BJ (cell line): Measurements from ENCODE around the gene GRIN2D. TPM values are rescaled to one million over a fixed set of nuclear protein-coding genes. Genes with fewer than 3 reads are reported as not detected.

Experiments
- CTCF ChIA-PET: fragments of 350-600 bp; formaldehyde crosslinking; extraction: SDS; loops from one replicate; lab custom pipeline; 2021; ENCODE audit warnings: antibody characterized with exemption, inconsistent platforms; lab: Yijun Ruan, JAX
- POLR2A ChIA-PET: fragments of 300-600 bp; sonication (Branson Sonifier 250); formaldehyde crosslinking; extraction: SDS; loops from one replicate; lab custom pipeline; 2021; ENCODE audit warnings: antibody characterized with exemption; lab: Charles Lee
- DNase-seq: peaks from one replicate; pipeline ENCODE4 v3.0.0-alpha.2; 2011; ENCODE audit warnings: low read depth
- H3K27me3 ChIP-seq: 2 replicates; pipeline ENCODE4 v1.6.0; 2011; ENCODE audit warnings: low read length; ENCODE audit not compliant: control insufficient read depth, insufficient read depth
- H3K36me3 ChIP-seq: 2 replicates; pipeline ENCODE4 v1.5.1; 2011; ENCODE audit warnings: low read length; ENCODE audit not compliant: control insufficient read depth, insufficient read depth
- H3K4me3 ChIP-seq: 2 replicates; pipeline ENCODE4 v1.5.1; 2011; ENCODE audit warnings: low read depth, mild to moderate bottlenecking, control low read depth, low read length
- polyA plus RNA-seq: library from polyadenylated mRNA; depleted of rRNA; stranded (reverse); fragments of >200 nt; gene quantifications from 2 replicates; pipeline ENCODE4 v1.2.3, GENCODE V29; 2011
- TF ChIP-seq, protein P1 (sequence below): IDR thresholded peaks from 2 replicates; pipeline ENCODE4 v1.5.1; 2011; ENCODE audit warnings: low read depth, mild to moderate bottlenecking, control low read depth, inconsistent platforms, low read length, moderate library complexity; ENCODE audit not compliant: insufficient read depth

Gene GRIN2D
- polyA plus RNA-seq, 1 experiment, result 0.64 TPM

DNA sequence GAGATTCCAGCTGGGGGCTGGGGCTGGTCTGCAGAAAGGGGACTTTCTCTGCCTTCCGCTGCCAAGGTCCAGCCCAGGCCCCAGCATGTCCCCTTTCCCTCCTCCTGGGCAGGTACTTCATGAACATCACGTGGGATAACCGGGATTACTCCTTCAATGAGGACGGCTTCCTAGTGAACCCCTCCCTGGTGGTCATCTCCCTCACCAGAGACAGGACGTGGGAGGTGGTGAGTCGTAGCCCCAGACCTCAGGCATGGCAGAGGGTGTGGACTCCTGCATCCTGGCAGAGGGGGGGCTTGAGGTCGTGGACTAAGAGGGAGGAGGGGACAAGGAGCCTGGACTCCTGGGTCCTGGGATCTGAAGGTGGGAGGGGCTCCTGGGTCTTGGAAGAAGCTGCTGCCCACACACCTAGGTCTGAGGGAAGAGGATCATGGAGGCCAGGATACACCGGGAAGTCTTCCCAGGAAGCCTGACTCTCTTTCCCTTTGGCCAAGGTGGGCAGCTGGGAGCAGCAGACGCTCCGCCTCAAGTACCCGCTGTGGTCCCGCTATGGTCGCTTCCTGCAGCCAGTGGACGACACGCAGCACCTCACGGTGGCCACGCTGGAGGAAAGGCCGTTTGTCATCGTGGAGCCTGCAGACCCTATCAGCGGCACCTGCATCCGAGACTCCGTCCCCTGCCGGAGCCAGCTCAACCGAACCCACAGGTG lies 20.6 kb downstream of the GRIN2D start:
- ChIA-PET POLR2A (no interaction called here), CTCF (interaction anchor here (1.0 kb wide), 1 partner anchor 12 kb away, joined by 3 read pairs; no protein-coding TSS in a partner anchor)
- H3K27me3 ChIP-seq, result no peaks in the 10 kb centered on the region
- TF ChIP-seq, protein P1, sequence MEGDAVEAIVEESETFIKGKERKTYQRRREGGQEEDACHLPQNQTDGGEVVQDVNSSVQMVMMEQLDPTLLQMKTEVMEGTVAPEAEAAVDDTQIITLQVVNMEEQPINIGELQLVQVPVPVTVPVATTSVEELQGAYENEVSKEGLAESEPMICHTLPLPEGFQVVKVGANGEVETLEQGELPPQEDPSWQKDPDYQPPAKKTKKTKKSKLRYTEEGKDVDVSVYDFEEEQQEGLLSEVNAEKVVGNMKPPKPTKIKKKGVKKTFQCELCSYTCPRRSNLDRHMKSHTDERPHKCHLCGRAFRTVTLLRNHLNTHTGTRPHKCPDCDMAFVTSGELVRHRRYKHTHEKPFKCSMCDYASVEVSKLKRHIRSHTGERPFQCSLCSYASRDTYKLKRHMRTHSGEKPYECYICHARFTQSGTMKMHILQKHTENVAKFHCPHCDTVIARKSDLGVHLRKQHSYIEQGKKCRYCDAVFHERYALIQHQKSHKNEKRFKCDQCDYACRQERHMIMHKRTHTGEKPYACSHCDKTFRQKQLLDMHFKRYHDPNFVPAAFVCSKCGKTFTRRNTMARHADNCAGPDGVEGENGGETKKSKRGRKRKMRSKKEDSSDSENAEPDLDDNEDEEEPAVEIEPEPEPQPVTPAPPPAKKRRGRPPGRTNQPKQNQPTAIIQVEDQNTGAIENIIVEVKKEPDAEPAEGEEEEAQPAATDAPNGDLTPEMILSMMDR, result no peak
- no peak overlapping the region for H3K4me3 ChIP-seq
- H3K36me3 ChIP-seq, result no peaks in the 10 kb centered on the region
- no peak for DNase-seq

DNA sequence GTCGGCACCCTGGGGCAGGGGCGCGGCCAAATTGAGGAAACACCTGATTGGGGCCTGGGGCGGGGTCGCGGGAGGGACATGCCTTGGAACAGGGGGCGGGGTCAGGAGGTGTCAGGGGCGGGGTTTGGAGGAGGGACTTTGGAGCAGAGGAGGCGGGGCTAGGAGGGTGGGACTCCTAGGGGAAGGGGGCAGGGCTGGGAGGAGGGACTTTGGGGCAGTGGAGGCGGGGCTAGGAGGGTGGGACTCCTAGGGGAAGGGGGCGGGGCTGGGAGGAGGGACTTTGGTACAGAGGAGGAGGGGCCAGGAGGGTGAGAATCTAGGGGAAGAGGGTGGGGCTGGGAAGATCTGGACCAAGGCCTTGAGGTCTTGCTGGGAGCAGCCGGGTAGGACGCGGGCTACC lies 21.9 kb downstream of the GRIN2D start:
- ChIA-PET POLR2A (no interaction called here), CTCF (no interaction called here)
- H3K4me3 ChIP-seq, result no peak overlapping the region
- no peak for DNase-seq
- TF ChIP-seq, protein P1, result no peak
- no peaks in the 10 kb centered on the region for H3K27me3 ChIP-seq
- no peaks in the 10 kb centered on the region for H3K36me3 ChIP-seq

DNA sequence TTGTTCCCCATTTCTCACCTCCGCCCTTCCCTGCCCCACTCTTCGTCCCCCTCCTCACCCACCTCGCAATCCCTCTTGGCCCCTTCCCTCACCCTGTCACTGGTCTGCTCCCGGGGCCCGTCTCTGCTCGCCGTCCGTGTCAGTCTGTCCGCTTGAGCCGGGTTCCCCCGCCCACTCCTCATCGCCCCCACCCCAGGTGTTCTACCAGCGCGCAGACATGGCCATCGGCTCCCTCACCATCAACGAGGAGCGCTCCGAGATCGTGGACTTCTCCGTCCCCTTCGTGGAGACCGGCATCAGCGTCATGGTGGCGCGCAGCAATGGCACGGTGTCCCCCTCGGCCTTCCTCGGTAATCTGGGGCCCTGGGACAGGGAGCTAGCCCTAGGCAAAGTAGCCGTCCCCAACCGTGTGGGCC lies 22.3 kb downstream of the GRIN2D start:
- CTCF ChIA-PET, result no interaction called here
- no peak for DNase-seq
- TF ChIP-seq, protein P1, result no peak
- Histone ChIP-seq H3K4me3 (no peak overlapping the region), H3K27me3 (no peaks in the 10 kb centered on the region), H3K36me3 (no peaks in the 10 kb centered on the region)
- POLR2A ChIA-PET, result no interaction called here

DNA sequence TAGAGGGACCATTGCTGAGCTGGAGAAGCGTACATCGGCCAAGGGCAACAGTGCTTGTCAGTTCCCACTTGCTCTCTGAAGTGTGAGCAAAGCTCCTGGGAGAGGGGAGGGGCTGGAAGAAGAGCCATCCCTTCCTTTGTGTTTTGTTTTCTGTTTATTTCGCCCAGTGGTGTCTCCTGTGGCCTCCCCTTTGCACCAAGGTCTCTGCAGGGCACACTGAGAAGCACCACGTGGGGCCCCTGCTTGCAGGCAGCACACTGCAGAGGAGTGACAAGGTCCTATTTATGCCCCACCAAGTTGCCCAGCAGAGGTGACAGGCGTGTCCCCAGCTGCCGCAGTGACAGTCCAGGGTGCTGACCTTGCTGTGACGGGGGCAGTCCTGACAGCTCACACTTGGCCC lies 24.0 kb downstream of the GRIN2D start:
- POLR2A ChIA-PET, result no interaction called here
- CTCF ChIA-PET, result interaction anchor here (1.0 to 1.4 kb wide), 2 partner anchors 14 to 172 kb away, joined by 3 to 4 read pairs; no protein-coding TSS in a partner anchor
- Histone ChIP-seq H3K36me3 (no peaks in the 10 kb centered on the region; the same call in 1 of the 2 replicates), H3K4me3 (no peak overlapping the region), H3K27me3 (no peaks in the 10 kb centered on the region)
- TF ChIP-seq, protein P1, result no peak
- DNase-seq, result no peak

DNA sequence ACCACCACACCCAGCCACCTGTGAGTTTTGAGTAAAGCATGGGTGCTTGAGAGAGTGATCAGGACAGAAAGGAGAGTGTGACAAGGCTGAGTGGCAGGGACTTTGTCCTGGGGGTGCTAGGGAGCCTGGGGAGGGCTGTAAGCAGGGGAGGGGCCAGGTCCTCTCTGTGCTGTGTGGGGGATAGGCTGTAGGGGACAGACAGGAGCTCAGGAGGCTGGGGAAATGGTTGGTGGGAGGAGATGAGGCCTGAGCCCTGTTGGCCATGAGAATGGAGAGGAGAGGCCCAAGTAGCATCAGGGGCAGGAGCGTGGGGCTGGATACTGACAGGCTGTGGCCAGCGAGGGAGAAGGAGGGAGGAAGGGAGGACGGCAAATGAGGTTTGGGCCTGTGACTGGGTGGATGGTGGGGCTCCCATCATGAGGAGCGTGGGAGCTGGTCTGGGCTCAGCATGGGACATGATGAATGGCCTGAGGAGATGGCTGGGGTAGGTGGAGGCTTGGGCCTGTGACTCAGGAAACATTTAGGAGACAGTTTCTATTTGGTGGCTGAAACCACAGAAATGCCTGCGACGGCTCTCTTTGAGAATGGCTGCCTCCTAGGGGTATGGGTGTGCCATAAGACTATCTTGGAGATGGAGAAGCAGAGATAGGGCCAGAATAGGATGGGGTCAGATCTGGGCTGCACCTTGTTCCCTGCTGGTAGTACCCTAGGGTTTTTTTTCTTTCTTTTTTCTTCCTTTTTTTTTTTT lies 25.0 kb downstream of the GRIN2D start:
- CTCF ChIA-PET, result no interaction called here
- H3K36me3 ChIP-seq, result no peaks in the 10 kb centered on the region; the same call in 1 of the 2 replicates
- POLR2A ChIA-PET, result no interaction called here
- DNase-seq, result no peak
- no peaks in the 10 kb centered on the region for H3K27me3 ChIP-seq
- H3K4me3 ChIP-seq, result no peak overlapping the region
- TF ChIP-seq, protein P1, result no peak
